Keratinocyte (primary cell): Measurements from ENCODE around the gene PDCD11.

Experiments
- EZH2 ChIP-seq: IDR thresholded peaks from one replicate; pipeline ENCODE4 v1.6.1; 2012; ENCODE audit warnings: inconsistent platforms, mild to moderate bottlenecking, low read length, moderate library complexity
- TF ChIP-seq, protein P1 (sequence below), 3 experiments: IDR thresholded peaks in 1 of 3; conservative IDR thresholded peaks in 1 of 3; optimal IDR thresholded peaks in 1 of 3; 2 replicates in 2 of 3; 3 replicates in 1 of 3; pipeline versions ENCODE3 to v1.5.1; 2011; ENCODE audit warnings: low read length in 3 of 3, mild to moderate bottlenecking in 3 of 3, moderate library complexity in 2 of 3, control low read depth in 1 of 3, inconsistent platforms in 1 of 3; ENCODE audit not compliant: insufficient read depth in 2 of 3; ENCODE audit errors: extremely low read depth in 1 of 3

DNA sequence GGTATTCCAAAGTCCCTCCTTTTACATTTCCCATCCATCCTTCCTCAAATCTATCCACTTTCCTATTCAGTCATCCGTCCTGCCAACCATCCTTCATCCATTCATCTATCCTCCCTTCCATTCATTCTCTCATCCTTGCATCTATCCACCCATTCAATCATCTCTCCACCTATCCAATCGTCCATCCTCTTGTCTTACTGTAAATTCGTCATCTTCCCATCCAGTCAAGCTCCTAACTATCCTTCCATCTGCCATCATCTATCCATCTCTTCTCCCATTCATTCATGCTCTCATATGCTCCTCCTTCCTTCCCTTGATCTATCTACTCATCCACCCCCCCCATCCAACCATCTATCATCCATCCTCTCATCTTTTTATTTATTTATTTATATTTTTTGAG, 77.7 kb downstream of the PDCD11 start:
- TF ChIP-seq, protein P1, sequence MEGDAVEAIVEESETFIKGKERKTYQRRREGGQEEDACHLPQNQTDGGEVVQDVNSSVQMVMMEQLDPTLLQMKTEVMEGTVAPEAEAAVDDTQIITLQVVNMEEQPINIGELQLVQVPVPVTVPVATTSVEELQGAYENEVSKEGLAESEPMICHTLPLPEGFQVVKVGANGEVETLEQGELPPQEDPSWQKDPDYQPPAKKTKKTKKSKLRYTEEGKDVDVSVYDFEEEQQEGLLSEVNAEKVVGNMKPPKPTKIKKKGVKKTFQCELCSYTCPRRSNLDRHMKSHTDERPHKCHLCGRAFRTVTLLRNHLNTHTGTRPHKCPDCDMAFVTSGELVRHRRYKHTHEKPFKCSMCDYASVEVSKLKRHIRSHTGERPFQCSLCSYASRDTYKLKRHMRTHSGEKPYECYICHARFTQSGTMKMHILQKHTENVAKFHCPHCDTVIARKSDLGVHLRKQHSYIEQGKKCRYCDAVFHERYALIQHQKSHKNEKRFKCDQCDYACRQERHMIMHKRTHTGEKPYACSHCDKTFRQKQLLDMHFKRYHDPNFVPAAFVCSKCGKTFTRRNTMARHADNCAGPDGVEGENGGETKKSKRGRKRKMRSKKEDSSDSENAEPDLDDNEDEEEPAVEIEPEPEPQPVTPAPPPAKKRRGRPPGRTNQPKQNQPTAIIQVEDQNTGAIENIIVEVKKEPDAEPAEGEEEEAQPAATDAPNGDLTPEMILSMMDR (optimal IDR thresholded peaks at IDR 0.05 in 1 of 3, IDR thresholded peaks at IDR 0.05 in 1 of 3, conservative IDR thresholded peaks at IDR 0.05 in 1 of 3; ENCODE audit: extremely low read depth in 1 of 3, insufficient read depth in 2 of 3, low read length in 3 of 3): no peak
- TF ChIP-seq EZH2: no peak
